Brain microvascular endothelial cell (primary cell): ENCODE results near the gene GALNT9.

Source experiments
- DNase-seq: peaks from one replicate; pipeline ENCODE4 v3.0.0-alpha.2; 2020
- H3K27ac ChIP-seq: fragments of 250-450 bp; sonication (Bioruptor Pico); 2 replicates; pipeline ENCODE4 v1.5.1; 2020; ENCODE audit warnings: mild to moderate bottlenecking, moderate library complexity
- H3K27me3 ChIP-seq: fragments of 250-450 bp; sonication (Bioruptor Pico); replicated peaks from 2 replicates; pipeline ENCODE4 v1.5.1; 2020; ENCODE audit warnings: mild to moderate bottlenecking
- H3K36me3 ChIP-seq: fragments of 250-450 bp; sonication (Bioruptor Pico); replicated peaks from 2 replicates; pipeline ENCODE4 v1.5.1; 2020; ENCODE audit warnings: mild to moderate bottlenecking
- H3K4me3 ChIP-seq: 2 replicates; pipeline ENCODE4 v1.5.1; 2011; ENCODE audit warnings: low read depth, mild to moderate bottlenecking, control low read depth, low read length, moderate library complexity
- CTCF ChIP-seq: IDR thresholded peaks from 2 replicates; pipeline ENCODE4 v1.5.1; 2011; ENCODE audit warnings: low read depth, mild to moderate bottlenecking, moderate library complexity, low read length, control low read depth, inconsistent platforms; ENCODE audit errors: missing control alignments
- in situ Hi-C: cut with HindIII; loops from 2 replicates; pipeline ENCODE4 v1.10.0; 2017; ENCODE audit warnings: low sequenced_read_pairs, low pct_ligation_motif_present

Gene GALNT9

DNA sequence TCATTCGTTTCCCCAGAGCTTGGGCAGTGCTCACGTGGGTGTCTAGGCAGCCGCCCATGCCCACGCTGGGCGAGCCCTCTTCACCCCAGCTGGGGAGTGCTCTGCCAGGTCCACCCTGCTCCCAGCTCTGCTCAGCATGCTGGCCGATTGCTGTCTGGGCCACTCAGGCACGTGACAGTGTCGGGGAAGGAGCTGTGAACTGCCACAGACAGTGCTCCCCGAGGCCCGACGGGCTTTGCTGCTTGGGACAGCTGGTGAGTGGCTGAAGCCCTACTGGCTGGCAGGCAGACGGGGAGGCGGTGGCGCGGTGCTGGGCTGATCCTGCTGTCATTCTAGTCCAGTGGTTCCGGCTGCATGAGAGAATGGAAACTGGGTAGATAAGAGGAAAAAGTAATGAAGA lies 169.4 kb downstream of the GALNT9 start:
- TF ChIP-seq CTCF = no peak
- in situ Hi-C loops = no loop called here
- Histone ChIP-seq H3K27ac (no peak overlapping the region), H3K36me3 (peaks cover 3% of the 10 kb centered on the region), H3K27me3 (no peaks in the 10 kb centered on the region), H3K4me3 (no peak overlapping the region)
- DNase-seq = no peak

DNA sequence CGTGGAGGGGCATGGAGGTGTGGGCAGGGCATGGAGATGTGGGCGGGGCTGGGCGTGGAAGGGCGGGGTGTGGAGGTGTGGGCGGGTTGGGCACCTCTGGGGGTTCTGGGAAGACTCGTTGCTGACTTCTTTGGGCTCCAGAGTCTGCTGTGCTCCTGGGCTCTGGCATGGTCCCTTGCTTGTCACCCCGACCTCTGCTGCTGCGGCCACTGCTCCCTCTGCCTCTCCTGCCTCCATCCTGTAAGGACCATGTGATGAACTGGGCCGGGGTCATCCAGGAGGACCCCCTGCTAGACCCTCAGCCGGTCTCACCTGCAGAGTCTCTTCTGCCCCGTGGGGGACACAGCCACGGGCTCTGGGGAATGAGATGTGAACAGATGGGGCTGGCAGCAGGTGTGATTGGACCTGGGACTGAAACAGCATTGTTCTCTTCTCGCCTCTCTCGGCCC lies 169.8 kb downstream of the GALNT9 start:
- Histone ChIP-seq H3K27me3 (no peaks in the 10 kb centered on the region), H3K36me3 (peaks cover 3% of the 10 kb centered on the region), H3K27ac (no peak overlapping the region), H3K4me3 (no peak overlapping the region)
- in situ Hi-C loops = no loop called here
- TF ChIP-seq CTCF = no peak
- DNase-seq = no peak

- TF ChIP-seq CTCF = no peak
- H3K27ac ChIP-seq = no peak overlapping the region
- no peaks in the 10 kb centered on the region for H3K27me3 ChIP-seq
- DNase-seq = no peak
- H3K4me3 ChIP-seq = no peak overlapping the region
- in situ Hi-C loops = no loop called here
- peaks cover 3% of the 10 kb centered on the region for H3K36me3 ChIP-seq
Measured at GRCh38 chr12:132158677-132159554, 170.5 kb downstream of the GALNT9 start.

- in situ Hi-C loops = no loop called here
- TF ChIP-seq CTCF = no peak
- no peak for DNase-seq
- H3K27me3 ChIP-seq = no peaks in the 10 kb centered on the region
- H3K36me3 ChIP-seq = peaks cover 3% of the 10 kb centered on the region
- H3K27ac ChIP-seq = no peak overlapping the region
- H3K4me3 ChIP-seq = no peak overlapping the region
Measured at GRCh38 chr12:132157733-132158409, 171.5 kb downstream of the GALNT9 start.

DNA sequence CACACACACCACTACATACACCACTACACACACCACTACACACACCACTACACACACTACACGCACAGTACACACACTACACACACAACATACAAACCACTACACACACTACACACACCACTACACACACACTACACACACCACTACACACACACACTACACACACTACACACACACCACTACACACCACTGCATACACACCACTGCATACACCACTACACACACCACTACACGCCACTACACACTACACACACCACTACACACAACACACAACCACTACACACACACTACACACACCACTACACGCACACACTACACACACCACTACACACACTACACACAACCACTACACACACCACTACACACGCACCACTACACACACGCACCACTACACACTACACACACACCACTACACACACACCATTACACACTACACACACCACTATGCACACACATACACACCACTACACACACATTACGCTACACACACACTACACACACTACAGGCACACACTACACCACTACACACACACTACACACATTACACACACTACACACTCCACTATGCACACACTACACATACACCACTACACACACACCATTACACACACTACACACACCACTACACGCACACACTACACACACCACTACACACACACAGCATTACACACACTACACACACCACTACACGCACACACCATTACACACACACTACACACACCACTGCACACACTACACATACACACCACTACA lies 172.6 kb downstream of the GALNT9 start:
- Histone ChIP-seq H3K27me3 (no peaks in the 10 kb centered on the region), H3K36me3 (peaks cover 6% of the 10 kb centered on the region), H3K27ac (no peak overlapping the region), H3K4me3 (no peak overlapping the region)
- in situ Hi-C loops = no loop called here
- no peak for TF ChIP-seq CTCF
- no peak for DNase-seq
